Gastrocnemius medialis (tissue), 4 donors: ENCODE data around the gene UGT1A10.

ENCODE experiments used
- POLR2A ChIP-seq, 2 donors: fragments of 450-650 bp; IDR thresholded peaks; one replicate each; pipeline ENCODE4 v1.6.1; 2017; ENCODE audit warnings: antibody characterized with exemption in 2 of 2, mild to moderate bottlenecking in 2 of 2, moderate library complexity in 2 of 2
- TF ChIP-seq, protein P1 (sequence below), 5 experiments: fragments of 450-650 bp in 3 of 5; fragments of 200-600 bp in 2 of 5; sonication (generic) in 2 of 5; IDR thresholded peaks in 4 of 5; conservative IDR thresholded peaks in 1 of 5; 1 replicate in 4 of 5; 2 replicates in 1 of 5; pipeline ENCODE4 v1.5.1; 2016 to 2019; ENCODE audit warnings: antibody characterized with exemption in 5 of 5, mild to moderate bottlenecking in 3 of 5, moderate library complexity in 3 of 5

DNA sequence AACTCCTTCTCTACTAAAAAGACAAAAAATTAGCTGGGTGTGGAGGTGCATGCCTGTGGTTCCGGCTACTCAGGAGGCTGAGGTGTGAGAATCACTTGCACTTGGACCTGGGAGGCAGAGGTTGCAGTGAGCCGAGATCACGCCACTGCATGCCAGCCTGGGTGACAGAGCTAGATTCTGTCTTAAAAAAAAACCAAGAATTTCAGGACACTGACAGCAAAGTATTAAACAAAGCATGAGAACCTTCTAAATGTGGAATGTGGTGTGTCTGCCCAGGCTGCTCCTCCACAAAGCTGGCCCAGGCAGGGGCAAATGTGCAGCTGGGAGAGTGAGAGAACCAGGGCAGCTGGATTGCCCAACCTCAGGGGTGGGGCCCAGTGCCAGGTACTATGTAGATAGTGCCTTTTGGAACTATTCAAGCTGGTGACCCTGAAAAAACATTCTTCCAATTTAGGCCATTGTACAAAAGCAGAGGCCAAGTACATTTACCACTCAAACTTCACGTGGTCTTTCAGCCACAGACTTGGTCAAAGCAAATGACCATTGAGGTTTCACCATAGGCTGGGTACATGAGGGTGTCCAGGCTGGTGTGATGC, 69.8 kb downstream of the UGT1A10 start:
- TF ChIP-seq POLR2A (IDR thresholded peaks at IDR 0.05), result no peak
- TF ChIP-seq, protein P1, sequence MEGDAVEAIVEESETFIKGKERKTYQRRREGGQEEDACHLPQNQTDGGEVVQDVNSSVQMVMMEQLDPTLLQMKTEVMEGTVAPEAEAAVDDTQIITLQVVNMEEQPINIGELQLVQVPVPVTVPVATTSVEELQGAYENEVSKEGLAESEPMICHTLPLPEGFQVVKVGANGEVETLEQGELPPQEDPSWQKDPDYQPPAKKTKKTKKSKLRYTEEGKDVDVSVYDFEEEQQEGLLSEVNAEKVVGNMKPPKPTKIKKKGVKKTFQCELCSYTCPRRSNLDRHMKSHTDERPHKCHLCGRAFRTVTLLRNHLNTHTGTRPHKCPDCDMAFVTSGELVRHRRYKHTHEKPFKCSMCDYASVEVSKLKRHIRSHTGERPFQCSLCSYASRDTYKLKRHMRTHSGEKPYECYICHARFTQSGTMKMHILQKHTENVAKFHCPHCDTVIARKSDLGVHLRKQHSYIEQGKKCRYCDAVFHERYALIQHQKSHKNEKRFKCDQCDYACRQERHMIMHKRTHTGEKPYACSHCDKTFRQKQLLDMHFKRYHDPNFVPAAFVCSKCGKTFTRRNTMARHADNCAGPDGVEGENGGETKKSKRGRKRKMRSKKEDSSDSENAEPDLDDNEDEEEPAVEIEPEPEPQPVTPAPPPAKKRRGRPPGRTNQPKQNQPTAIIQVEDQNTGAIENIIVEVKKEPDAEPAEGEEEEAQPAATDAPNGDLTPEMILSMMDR (IDR thresholded peaks at IDR 0.05 in 4 of 5, conservative IDR thresholded peaks at IDR 0.05 in 1 of 5), result no peak
